ENCODE results near the gene KDM5B. TPM values are rescaled to one million over a fixed set of nuclear protein-coding genes. Genes with fewer than 3 reads are reported as not detected.

KDM5B gene
- polyA plus RNA-seq, 1 donor from 2014 or later, result 88.4 TPM

DNA sequence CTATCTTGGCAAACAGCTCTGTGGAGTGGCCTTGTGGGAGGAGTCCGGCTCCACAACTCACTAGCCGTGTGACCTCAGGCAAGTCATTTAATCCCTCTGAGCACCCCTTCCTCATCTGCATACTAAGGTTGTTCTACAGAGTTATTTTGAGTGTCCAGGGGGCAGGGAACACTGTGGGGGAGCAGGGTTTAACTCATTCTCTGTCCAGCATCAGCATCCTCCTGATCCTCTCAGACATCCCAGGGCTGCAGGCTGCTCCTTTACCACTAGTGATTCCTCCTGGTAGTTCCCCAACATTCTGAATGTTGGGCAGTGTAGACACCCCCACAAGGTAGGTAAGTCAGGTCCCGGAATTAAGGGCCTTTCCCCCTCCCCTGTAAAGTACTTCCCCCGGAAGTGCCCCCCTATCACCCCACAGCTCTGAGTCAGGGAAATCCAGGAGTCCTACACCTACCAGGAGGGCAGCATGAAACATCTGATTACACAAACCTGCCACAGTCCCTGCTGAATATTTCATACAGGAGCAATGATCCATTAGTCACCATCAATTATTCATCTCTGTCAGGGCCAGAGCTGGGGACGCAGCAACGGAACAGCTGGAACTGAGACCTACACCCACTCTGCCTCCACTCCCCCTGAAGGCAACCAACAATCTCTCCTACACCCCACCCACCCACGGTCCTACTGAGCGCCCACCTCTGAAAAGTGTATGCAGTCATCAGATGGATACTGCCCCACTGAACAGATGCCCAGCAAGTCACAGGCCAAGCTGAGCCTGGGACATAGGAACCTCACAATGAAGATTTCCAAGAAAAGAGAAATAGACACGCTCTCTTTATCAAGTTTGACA, 118.5 kb downstream of the KDM5B start:
- no peaks in the 10 kb centered on the region for H4K20me1 ChIP-seq (ENCODE audit: insufficient read depth)
- no peak overlapping the region for H3K9ac ChIP-seq (ENCODE audit: low read length)
- no peak for TF ChIP-seq EZH2 (IDR thresholded peaks at IDR 0.05; ENCODE audit: borderline replicate concordance, insufficient read depth, low read length, poor library complexity, severe bottlenecking)
- TF ChIP-seq RAD21 (conservative IDR thresholded peaks at IDR 0.05), result no peak
- no peak for TF ChIP-seq POLR2AphosphoS5 (IDR thresholded peaks at IDR 0.05)
- no peak for TF ChIP-seq EP300 (conservative IDR thresholded peaks at IDR 0.05; ENCODE audit: poor library complexity, severe bottlenecking)
- TF ChIP-seq, protein P1, sequence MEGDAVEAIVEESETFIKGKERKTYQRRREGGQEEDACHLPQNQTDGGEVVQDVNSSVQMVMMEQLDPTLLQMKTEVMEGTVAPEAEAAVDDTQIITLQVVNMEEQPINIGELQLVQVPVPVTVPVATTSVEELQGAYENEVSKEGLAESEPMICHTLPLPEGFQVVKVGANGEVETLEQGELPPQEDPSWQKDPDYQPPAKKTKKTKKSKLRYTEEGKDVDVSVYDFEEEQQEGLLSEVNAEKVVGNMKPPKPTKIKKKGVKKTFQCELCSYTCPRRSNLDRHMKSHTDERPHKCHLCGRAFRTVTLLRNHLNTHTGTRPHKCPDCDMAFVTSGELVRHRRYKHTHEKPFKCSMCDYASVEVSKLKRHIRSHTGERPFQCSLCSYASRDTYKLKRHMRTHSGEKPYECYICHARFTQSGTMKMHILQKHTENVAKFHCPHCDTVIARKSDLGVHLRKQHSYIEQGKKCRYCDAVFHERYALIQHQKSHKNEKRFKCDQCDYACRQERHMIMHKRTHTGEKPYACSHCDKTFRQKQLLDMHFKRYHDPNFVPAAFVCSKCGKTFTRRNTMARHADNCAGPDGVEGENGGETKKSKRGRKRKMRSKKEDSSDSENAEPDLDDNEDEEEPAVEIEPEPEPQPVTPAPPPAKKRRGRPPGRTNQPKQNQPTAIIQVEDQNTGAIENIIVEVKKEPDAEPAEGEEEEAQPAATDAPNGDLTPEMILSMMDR (IDR thresholded peaks at IDR 0.05; ENCODE audit: poor library complexity, severe bottlenecking), result no peak
- no peak for TF ChIP-seq TAF1 (IDR thresholded peaks at IDR 0.05; ENCODE audit: low read depth)
- no peak for TF ChIP-seq MXI1 (conservative IDR thresholded peaks at IDR 0.05; ENCODE audit: poor library complexity, severe bottlenecking)
- no peak for TF ChIP-seq SMC3 (conservative IDR thresholded peaks at IDR 0.05; ENCODE audit: poor library complexity)
- TF ChIP-seq, protein P2, sequence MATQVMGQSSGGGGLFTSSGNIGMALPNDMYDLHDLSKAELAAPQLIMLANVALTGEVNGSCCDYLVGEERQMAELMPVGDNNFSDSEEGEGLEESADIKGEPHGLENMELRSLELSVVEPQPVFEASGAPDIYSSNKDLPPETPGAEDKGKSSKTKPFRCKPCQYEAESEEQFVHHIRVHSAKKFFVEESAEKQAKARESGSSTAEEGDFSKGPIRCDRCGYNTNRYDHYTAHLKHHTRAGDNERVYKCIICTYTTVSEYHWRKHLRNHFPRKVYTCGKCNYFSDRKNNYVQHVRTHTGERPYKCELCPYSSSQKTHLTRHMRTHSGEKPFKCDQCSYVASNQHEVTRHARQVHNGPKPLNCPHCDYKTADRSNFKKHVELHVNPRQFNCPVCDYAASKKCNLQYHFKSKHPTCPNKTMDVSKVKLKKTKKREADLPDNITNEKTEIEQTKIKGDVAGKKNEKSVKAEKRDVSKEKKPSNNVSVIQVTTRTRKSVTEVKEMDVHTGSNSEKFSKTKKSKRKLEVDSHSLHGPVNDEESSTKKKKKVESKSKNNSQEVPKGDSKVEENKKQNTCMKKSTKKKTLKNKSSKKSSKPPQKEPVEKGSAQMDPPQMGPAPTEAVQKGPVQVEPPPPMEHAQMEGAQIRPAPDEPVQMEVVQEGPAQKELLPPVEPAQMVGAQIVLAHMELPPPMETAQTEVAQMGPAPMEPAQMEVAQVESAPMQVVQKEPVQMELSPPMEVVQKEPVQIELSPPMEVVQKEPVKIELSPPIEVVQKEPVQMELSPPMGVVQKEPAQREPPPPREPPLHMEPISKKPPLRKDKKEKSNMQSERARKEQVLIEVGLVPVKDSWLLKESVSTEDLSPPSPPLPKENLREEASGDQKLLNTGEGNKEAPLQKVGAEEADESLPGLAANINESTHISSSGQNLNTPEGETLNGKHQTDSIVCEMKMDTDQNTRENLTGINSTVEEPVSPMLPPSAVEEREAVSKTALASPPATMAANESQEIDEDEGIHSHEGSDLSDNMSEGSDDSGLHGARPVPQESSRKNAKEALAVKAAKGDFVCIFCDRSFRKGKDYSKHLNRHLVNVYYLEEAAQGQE (IDR thresholded peaks at IDR 0.05; ENCODE audit: borderline replicate concordance), result no peak
- no peaks in the 10 kb centered on the region for H3K9me2 ChIP-seq (ENCODE audit: insufficient read depth, low read length)
- no peaks in the 10 kb centered on the region for H3K36me3 ChIP-seq (ENCODE audit: insufficient read depth, low read length)
- H3K79me2 ChIP-seq (replicated peaks; ENCODE audit: insufficient read depth, low read length), result no peaks in the 10 kb centered on the region
- no peaks in the 10 kb centered on the region for H3K9me3 ChIP-seq (ENCODE audit: low read length)
- no peaks in the 10 kb centered on the region for H3F3A ChIP-seq (ENCODE audit: insufficient read depth, low read length, poor library complexity, severe bottlenecking)
- H3K27me3 ChIP-seq (ENCODE audit: insufficient read depth, low read depth, low read length), result peaks cover 9% of the 10 kb centered on the region
- H3K4me2 ChIP-seq (ENCODE audit: low read length), result no peak overlapping the region
- no peak overlapping the region for H2AFZ ChIP-seq (ENCODE audit: low read depth, low read length)
- no peak overlapping the region for H3K4me3 ChIP-seq (ENCODE audit: low read length)
- no peak overlapping the region for H3K27ac ChIP-seq (ENCODE audit: low read length)

DNA sequence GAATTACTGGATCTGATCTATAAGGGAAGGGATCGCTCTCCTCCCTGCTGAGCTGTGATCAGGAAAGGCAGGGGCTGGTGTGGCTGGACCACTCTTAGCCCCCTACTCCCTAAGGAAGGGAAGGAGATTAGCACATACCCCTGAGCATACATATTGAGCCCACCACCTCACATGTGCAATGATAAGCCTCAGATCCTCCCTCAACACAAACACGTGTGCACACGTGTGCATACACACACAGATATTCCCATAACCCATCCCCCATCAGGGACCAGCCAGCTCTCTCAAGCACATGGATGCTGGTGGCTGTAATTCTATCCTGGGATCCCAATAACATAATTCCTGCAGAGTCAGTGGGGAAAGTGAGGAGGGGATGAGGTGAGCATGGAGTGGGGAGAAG, 119.1 kb downstream of the KDM5B start:
- Histone ChIP-seq H3K79me2 (replicated peaks; ENCODE audit: insufficient read depth, low read length) (no peaks in the 10 kb centered on the region), H3F3A (ENCODE audit: insufficient read depth, low read length, poor library complexity, severe bottlenecking) (no peaks in the 10 kb centered on the region), H3K9me2 (ENCODE audit: insufficient read depth, low read length) (no peaks in the 10 kb centered on the region), H4K20me1 (ENCODE audit: insufficient read depth) (no peaks in the 10 kb centered on the region), H3K4me2 (ENCODE audit: low read length) (no peak overlapping the region), H2AFZ (ENCODE audit: low read depth, low read length) (no peak overlapping the region), H3K27me3 (ENCODE audit: insufficient read depth, low read depth, low read length) (peaks cover 6% of the 10 kb centered on the region), H3K27ac (ENCODE audit: low read length) (no peak overlapping the region), H3K4me3 (ENCODE audit: low read length) (no peak overlapping the region), H3K9me3 (ENCODE audit: low read length) (no peaks in the 10 kb centered on the region), H3K9ac (ENCODE audit: low read length) (no peak overlapping the region), H3K36me3 (ENCODE audit: insufficient read depth, low read length) (no peaks in the 10 kb centered on the region)
- TF ChIP-seq POLR2AphosphoS5 (IDR thresholded peaks at IDR 0.05) (no peak), SMC3 (conservative IDR thresholded peaks at IDR 0.05; ENCODE audit: poor library complexity) (no peak), EP300 (conservative IDR thresholded peaks at IDR 0.05; ENCODE audit: poor library complexity, severe bottlenecking) (no peak), RAD21 (conservative IDR thresholded peaks at IDR 0.05) (no peak), MXI1 (conservative IDR thresholded peaks at IDR 0.05; ENCODE audit: poor library complexity, severe bottlenecking) (no peak), EZH2 (IDR thresholded peaks at IDR 0.05; ENCODE audit: borderline replicate concordance, insufficient read depth, low read length, poor library complexity, severe bottlenecking) (no peak), TAF1 (IDR thresholded peaks at IDR 0.05; ENCODE audit: low read depth) (no peak)
- TF ChIP-seq, protein P2 (IDR thresholded peaks at IDR 0.05; ENCODE audit: borderline replicate concordance), result no peak
- TF ChIP-seq, protein P1 (IDR thresholded peaks at IDR 0.05; ENCODE audit: poor library complexity, severe bottlenecking), result no peak

Data from neural cell (in vitro differentiated cells).